Adrenal gland (tissue), 12 donors: ENCODE results near the gene ATXN7L1. TPM values are rescaled to one million over a fixed set of nuclear protein-coding genes. Genes with fewer than 3 reads are reported as not detected.

Source experiments
- DNase-seq, 7 donors: peaks; one replicate each; pipeline ENCODE4 v3.0.0-alpha.2; 2019 to 2020
- H3K27ac ChIP-seq, 5 donors: fragments of 200-600 bp; sonication (generic) in 4 of 5; 1 replicate in 3 of 5; 2 replicates in 2 of 5; pipeline versions ENCODE4 v1.5.1 to v1.8.0; 2016 to 2020; ENCODE audit warnings: mild to moderate bottlenecking in 1 of 5
- H3K27me3 ChIP-seq: fragments of 200-600 bp; 2 replicates; pipeline ENCODE4 v1.8.0; 2021
- H3K36me3 ChIP-seq, 2 donors: fragments of 200-600 bp; replicated peaks in 1 of 2; 1 replicate in 1 of 2; 2 replicates in 1 of 2; pipeline versions ENCODE4 v1.5.1 to v1.8.0; 2018 to 2022
- H3K4me1 ChIP-seq, 2 donors: fragments of 200-600 bp; replicated peaks in 1 of 2; 1 replicate in 1 of 2; 2 replicates in 1 of 2; pipeline versions ENCODE4 v1.5.1 to v1.8.0; 2018 to 2021
- H3K4me3 ChIP-seq, 4 donors: fragments of 200-600 bp; sonication (generic) in 3 of 4; one replicate each; pipeline ENCODE4 v1.5.1; 2016 to 2018
- H3K9me3 ChIP-seq, 3 donors: fragments of 200-600 bp; sonication (generic) in 1 of 3; replicated peaks in 1 of 3; 1 replicate in 2 of 3; 2 replicates in 1 of 3; pipeline versions ENCODE4 v1.5.1 to v1.8.0; 2016 to 2021
- POLR2A ChIP-seq, 2 donors: fragments of 450-650 bp; IDR thresholded peaks; one replicate each; pipeline ENCODE4 v1.6.1; 2017; ENCODE audit warnings: antibody characterized with exemption in 2 of 2, mild to moderate bottlenecking in 2 of 2, moderate library complexity in 1 of 2
- WGBS, 4 donors: extraction: QIAGEN DNeasy Blood & Tissue Kit in 2 of 4; methylation state at CpG; one replicate each; pipeline versions ENCODE4 v1.1.5 to v1.1.7; 2013 to 2017; 5-methylcytosine and 5-hydroxymethylcytosine counted together
- intact Hi-C, 2 donors: fragments of 100-400 bp; cut with DNase I; formaldehyde crosslinking; loops; one replicate each; pipeline versions ENCODE4 v1.14.1 to v1.15.0; 2022 to 2023
- polyA plus RNA-seq, 3 donors: library from polyadenylated mRNA; stranded (reverse); fragments of 200-250 nt in 2 of 3; fragments of 350-450 nt in 1 of 3; fragmentation: Illumina TruSeq in 1 of 3; extraction: RNeasy Lipid Tissue Mini Kit (QIAGEN cat#74804) in 1 of 3; gene quantifications; one replicate each; pipeline ENCODE4 v1.2.3, GENCODE V29; 2013 to 2014
- total RNA-seq, 9 donors: library from RNA; depleted of rRNA in 4 of 9; stranded (reverse); fragments of >200 nt in 4 of 9; fragments of 120-200 nt in 1 of 9; fragmentation: NEBNext Ultra II Directional in 1 of 9; extraction: Animal tissue kit (Norgen Biotek cat#: 25700) in 1 of 9; gene quantifications; one replicate each; pipeline versions ENCODE4 v1.1.0 to v1.2.4, GENCODE V29; 2013 to 2023
- TF ChIP-seq, protein P1 (sequence below), 6 experiments: fragments of 450-650 bp in 4 of 6; fragments of 200-600 bp in 2 of 6; sonication (generic) in 1 of 6; IDR thresholded peaks; 1 replicate in 5 of 6; 2 replicates in 1 of 6; pipeline versions ENCODE4 v1.5.1 to v1.8.0; 2016 to 2021; ENCODE audit warnings: antibody characterized with exemption in 6 of 6, mild to moderate bottlenecking in 2 of 6, moderate library complexity in 1 of 6
- donor health status: healthy with polysubstance abuse.
- donor health status: Bipolar disorder and iron deficiency.
- donor health status: DM: yes; HTN: yes; CAD: no.
- donor health status: DM: no; HTN: no; CAD: no.
- donor health status: DM: no; HTN: no; CAD: no.
- donor health status: DM: yes; HTN: yes; CAD: no.

ATXN7L1 gene
- total and polyA plus RNA-seq, 12 donors, result 3.6 to 24.6 (median 9.0) TPM

- Histone ChIP-seq H3K27ac (no peak overlapping the region), H3K4me3 (no peak overlapping the region), H3K9me3 (no peaks in the 10 kb centered on the region), H3K27me3 (no peaks in the 10 kb centered on the region), H3K4me1 (no peaks in the 10 kb centered on the region), H3K36me3 (no peaks in the 10 kb centered on the region)
- DNase-seq, result no peak
- intact Hi-C loops, result loop anchor here in 1 of 2 donors (10.0 kb wide), 1 partner anchor 238 kb away; no protein-coding TSS in a partner anchor
- no peak for TF ChIP-seq POLR2A (IDR thresholded peaks at IDR 0.05)
- TF ChIP-seq, protein P1, sequence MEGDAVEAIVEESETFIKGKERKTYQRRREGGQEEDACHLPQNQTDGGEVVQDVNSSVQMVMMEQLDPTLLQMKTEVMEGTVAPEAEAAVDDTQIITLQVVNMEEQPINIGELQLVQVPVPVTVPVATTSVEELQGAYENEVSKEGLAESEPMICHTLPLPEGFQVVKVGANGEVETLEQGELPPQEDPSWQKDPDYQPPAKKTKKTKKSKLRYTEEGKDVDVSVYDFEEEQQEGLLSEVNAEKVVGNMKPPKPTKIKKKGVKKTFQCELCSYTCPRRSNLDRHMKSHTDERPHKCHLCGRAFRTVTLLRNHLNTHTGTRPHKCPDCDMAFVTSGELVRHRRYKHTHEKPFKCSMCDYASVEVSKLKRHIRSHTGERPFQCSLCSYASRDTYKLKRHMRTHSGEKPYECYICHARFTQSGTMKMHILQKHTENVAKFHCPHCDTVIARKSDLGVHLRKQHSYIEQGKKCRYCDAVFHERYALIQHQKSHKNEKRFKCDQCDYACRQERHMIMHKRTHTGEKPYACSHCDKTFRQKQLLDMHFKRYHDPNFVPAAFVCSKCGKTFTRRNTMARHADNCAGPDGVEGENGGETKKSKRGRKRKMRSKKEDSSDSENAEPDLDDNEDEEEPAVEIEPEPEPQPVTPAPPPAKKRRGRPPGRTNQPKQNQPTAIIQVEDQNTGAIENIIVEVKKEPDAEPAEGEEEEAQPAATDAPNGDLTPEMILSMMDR (IDR thresholded peaks at IDR 0.05), result no peak
- WGBS, 4 donors, result 93 to 98% (median 97%) methylated on average over 2 of the region's 2 CpGs
Measured at GRCh38 chr7:105892387-105892786, 16.0 kb upstream of the ATXN7L1 start.

DNA sequence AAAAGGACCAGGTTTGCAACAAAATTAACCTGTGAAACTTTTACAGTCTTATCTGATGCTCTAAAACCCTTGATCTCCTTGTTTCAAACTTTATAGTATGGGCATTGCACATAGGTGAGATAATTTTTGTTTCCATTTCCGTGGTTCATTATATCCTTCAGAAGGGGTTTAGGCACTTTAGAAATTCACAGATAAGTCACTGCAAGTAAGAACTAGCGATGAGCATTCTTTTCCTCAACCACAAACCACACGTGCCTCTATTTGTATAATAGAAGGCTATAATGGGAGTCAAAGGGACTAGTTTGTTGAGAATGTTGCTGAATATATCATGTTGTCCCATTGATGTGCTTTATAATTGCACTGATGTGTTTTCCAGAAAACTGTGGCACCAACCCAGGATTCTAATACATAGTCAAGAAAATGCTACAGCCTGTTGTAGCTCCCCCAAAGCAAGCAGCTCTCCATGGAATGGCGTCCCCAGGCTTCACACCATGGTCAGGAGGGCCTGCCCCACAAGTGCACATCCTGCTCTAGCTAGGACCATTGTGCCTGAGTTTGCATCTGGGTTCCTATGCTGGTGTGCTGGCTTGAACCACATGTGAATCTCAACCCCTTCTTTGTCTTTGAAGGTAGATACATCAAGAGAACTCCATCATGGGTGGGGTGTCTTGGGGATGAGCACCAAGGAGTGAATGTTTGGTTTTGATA lies 14.0 kb upstream of the ATXN7L1 start:
- 92 to 98% (median 93%) methylated on average over 3 to 4 of the region's 4 CpGs for WGBS, 4 donors
- H3K36me3 ChIP-seq, result no peaks in the 10 kb centered on the region
- intact Hi-C loops, result loop anchor here in 1 of 2 donors (10.0 kb wide), 1 partner anchor 236 kb away; no protein-coding TSS in a partner anchor

DNA sequence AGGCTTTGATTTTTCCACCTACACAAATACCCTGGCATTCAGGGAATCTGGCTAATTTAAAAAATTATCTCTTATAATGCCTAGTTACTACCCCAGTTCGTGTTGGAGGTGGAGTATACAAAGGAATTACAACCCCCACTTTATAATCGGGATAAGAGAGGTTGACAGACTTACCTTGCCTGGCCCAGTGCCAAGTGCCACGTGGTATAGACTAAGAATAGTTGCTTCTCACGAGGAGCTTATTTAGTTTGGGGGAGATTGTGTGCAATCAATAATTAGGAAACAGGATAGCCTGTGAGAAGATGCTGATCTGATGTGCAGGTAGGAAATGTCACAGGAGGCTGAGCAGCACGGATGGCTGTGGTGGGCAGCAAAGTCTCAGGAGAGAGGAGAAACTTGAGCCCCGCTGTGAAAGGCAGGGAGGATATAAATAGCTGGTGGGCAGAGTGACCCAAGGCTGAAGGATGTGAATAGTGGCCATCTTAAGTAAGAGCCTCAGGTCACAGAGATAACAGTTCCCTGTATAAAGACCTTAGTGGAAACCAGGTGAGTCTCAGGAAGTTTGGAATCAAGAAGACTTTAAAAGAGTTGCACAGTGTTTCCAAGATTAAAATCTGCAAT lies 11.3 kb upstream of the ATXN7L1 start:
- 50 to 71% (median 53%) methylated on average over 6 of the region's 6 CpGs for WGBS, 4 donors
- H3K4me3 ChIP-seq, result no peak overlapping the region
- no peak overlapping the region for H3K27ac ChIP-seq
- peaks cover 0 to 10% of the 10 kb centered on the region in 2 donors for H3K4me1 ChIP-seq
- intact Hi-C loops, result no loop called here
- no peaks in the 10 kb centered on the region for H3K36me3 ChIP-seq
- no peaks in the 10 kb centered on the region for H3K27me3 ChIP-seq
- H3K9me3 ChIP-seq, result no peaks in the 10 kb centered on the region
- TF ChIP-seq, protein P1 (IDR thresholded peaks at IDR 0.05), result no peak
- TF ChIP-seq POLR2A (IDR thresholded peaks at IDR 0.05), result no peak
- DNase-seq, result no peak

More for the DNA sequence above, 14.0 kb upstream of the ATXN7L1 start:
- TF ChIP-seq, protein P1 (IDR thresholded peaks at IDR 0.05), result no peak
- no peak for TF ChIP-seq POLR2A (IDR thresholded peaks at IDR 0.05)
- H3K27me3 ChIP-seq, result no peaks in the 10 kb centered on the region
- no peaks in the 10 kb centered on the region for H3K9me3 ChIP-seq
- no peak overlapping the region for H3K27ac ChIP-seq
- DNase-seq, result no peak
- no peak overlapping the region for H3K4me3 ChIP-seq
- H3K4me1 ChIP-seq, result no peaks in the 10 kb centered on the region

GRCh38 chr7:105886776-105887175 lies 10.4 kb upstream of the ATXN7L1 start:
- 79 to 92% (median 92%) methylated on average over 2 of the region's 2 CpGs for WGBS, 4 donors
- H3K9me3 ChIP-seq, result no peaks in the 10 kb centered on the region

More at GRCh38 chr7:105886776-105887175, 10.4 kb upstream of the ATXN7L1 start:
- Histone ChIP-seq H3K4me3 (no peak overlapping the region), H3K27ac (no peak overlapping the region), H3K36me3 (no peaks in the 10 kb centered on the region), H3K27me3 (no peaks in the 10 kb centered on the region), H3K4me1 (peaks cover 0 to 10% of the 10 kb centered on the region in 2 donors)
- DNase-seq, result no peak
- TF ChIP-seq, protein P1 (IDR thresholded peaks at IDR 0.05), result no peak
- no peak for TF ChIP-seq POLR2A (IDR thresholded peaks at IDR 0.05)
- intact Hi-C loops, result no loop called here
